ENCODE data around the gene ITPRIPL2. TPM values are rescaled to one million over a fixed set of nuclear protein-coding genes. Genes with fewer than 3 reads are reported as not detected.

The ITPRIPL2 gene
- total RNA-seq, 3 donors from 2014 or later (not counting 1 experiment from before 2014, with no cell fraction given) = 0.18 to 5.7 (median 2.5) TPM

DNA sequence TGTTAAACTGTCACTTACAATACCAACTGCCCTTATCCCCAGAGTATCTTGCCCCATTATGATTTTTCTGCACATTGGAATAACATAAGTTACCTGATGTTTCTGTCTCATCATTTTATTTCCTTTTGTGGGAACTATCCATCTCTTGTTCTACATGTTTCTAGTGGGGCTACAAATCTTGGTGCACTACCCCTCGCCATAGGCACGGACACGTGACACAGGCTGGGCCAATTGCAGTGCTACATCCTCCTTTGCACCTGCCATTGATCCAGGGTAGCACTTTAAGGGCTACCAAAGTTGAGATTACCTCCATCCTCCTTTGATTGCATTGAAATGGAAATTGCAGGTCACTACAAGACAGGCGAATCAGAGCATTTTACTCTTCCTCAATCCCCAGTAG is 40.1 kb downstream of the ITPRIPL2 start:
- Mint-ChIP-seq H3K4me1 (no peaks in the 10 kb centered on the region), H3K9me3 (no peaks in the 10 kb centered on the region), H3K4me3 (no peak overlapping the region), H3K36me3 (no peaks in the 10 kb centered on the region), H3K27ac (no peak overlapping the region), H3K27me3 (ENCODE audit: low read depth in 2 of 2) (peaks cover 2 to 5% of the 10 kb centered on the region in 2 donors)
- Histone ChIP-seq H3K27ac (ENCODE audit: low read length) (no peak overlapping the region), H3K4me3 (ENCODE audit: low read length) (no peak overlapping the region), H3K27me3 (ENCODE audit: control insufficient read depth, insufficient read depth, low read length) (no peaks in the 10 kb centered on the region), H3K36me3 (ENCODE audit: control insufficient read depth, insufficient read depth, low read length) (no peaks in the 10 kb centered on the region), H3K9me3 (ENCODE audit: control insufficient read depth, insufficient read depth, low read length) (no peaks in the 10 kb centered on the region), H3K4me1 (ENCODE audit: control insufficient read depth, insufficient read depth, low read length) (no peaks in the 10 kb centered on the region)
- no peak for TF ChIP-seq CTCF (IDR thresholded peaks at IDR 0.05)
- WGBS (ENCODE audit: insufficient coverage) = 82% methylated on average over 4 of the region's 4 CpGs
- intact Hi-C loops (cut with micrococcal nuclease) = no loop called here
- ATAC-seq (no peak), DNase-seq (no peak)

- Histone ChIP-seq H3K27me3 (ENCODE audit: control insufficient read depth, insufficient read depth, low read length) (no peaks in the 10 kb centered on the region), H3K27ac (ENCODE audit: low read length) (no peak overlapping the region), H3K4me1 (ENCODE audit: control insufficient read depth, insufficient read depth, low read length) (no peaks in the 10 kb centered on the region), H3K9me3 (ENCODE audit: control insufficient read depth, insufficient read depth, low read length) (no peaks in the 10 kb centered on the region), H3K36me3 (ENCODE audit: control insufficient read depth, insufficient read depth, low read length) (no peaks in the 10 kb centered on the region), H3K4me3 (ENCODE audit: low read length) (no peak overlapping the region)
- no peak for DNase-seq
- ATAC-seq = no peak
- Mint-ChIP-seq H3K9me3 (peaks cover 0 to 2% of the 10 kb centered on the region in 2 donors), H3K27me3 (ENCODE audit: low read depth in 2 of 2) (peaks cover 3 to 6% of the 10 kb centered on the region in 2 donors), H3K4me3 (no peak overlapping the region), H3K36me3 (no peaks in the 10 kb centered on the region), H3K4me1 (no peaks in the 10 kb centered on the region), H3K27ac (no peak overlapping the region)
- intact Hi-C loops (cut with micrococcal nuclease) = no loop called here
- 75% methylated on average over 4 of the region's 4 CpGs for WGBS (ENCODE audit: insufficient coverage)
- TF ChIP-seq CTCF (IDR thresholded peaks at IDR 0.05) = no peak
These were observed 48.3 kb downstream of the ITPRIPL2 start for GRCh38 chr16:19162085-19162484.

- ATAC-seq (no peak), DNase-seq (no peak)
- Histone ChIP-seq H3K4me3 (ENCODE audit: low read length) (no peak overlapping the region), H3K36me3 (ENCODE audit: control insufficient read depth, insufficient read depth, low read length) (no peaks in the 10 kb centered on the region), H3K4me1 (ENCODE audit: control insufficient read depth, insufficient read depth, low read length) (peaks cover 3% of the 10 kb centered on the region), H3K9me3 (ENCODE audit: control insufficient read depth, insufficient read depth, low read length) (no peaks in the 10 kb centered on the region), H3K27ac (ENCODE audit: low read length) (no peak overlapping the region), H3K27me3 (ENCODE audit: control insufficient read depth, insufficient read depth, low read length) (peaks cover 2% of the 10 kb centered on the region)
- no peak for TF ChIP-seq CTCF (IDR thresholded peaks at IDR 0.05)
- intact Hi-C loops (cut with micrococcal nuclease) = no loop called here
- 100% methylated on average over 1 of the region's 1 CpG for WGBS (ENCODE audit: insufficient coverage)
- Mint-ChIP-seq H3K27me3 (ENCODE audit: low read depth in 2 of 2) (peaks cover 3 to 6% of the 10 kb centered on the region in 2 donors), H3K9me3 (peaks cover 0 to 2% of the 10 kb centered on the region in 2 donors), H3K4me1 (no peaks in the 10 kb centered on the region), H3K36me3 (no peaks in the 10 kb centered on the region), H3K27ac (no peak overlapping the region), H3K4me3 (no peak overlapping the region)
These were observed 49.5 kb downstream of the ITPRIPL2 start for GRCh38 chr16:19163215-19163614.

- Mint-ChIP-seq H3K9me3 (peaks cover 0 to 2% of the 10 kb centered on the region in 2 donors), H3K4me1 (no peaks in the 10 kb centered on the region), H3K4me3 (no peak overlapping the region), H3K27ac (no peak overlapping the region), H3K36me3 (no peaks in the 10 kb centered on the region), H3K27me3 (ENCODE audit: low read depth in 2 of 2) (peaks cover under 1 to 3% of the 10 kb centered on the region in 2 donors)
- intact Hi-C loops (cut with micrococcal nuclease) = no loop called here
- Histone ChIP-seq H3K36me3 (ENCODE audit: control insufficient read depth, insufficient read depth, low read length) (no peaks in the 10 kb centered on the region), H3K27me3 (ENCODE audit: control insufficient read depth, insufficient read depth, low read length) (peaks cover 3% of the 10 kb centered on the region), H3K4me3 (ENCODE audit: low read length) (no peak overlapping the region), H3K4me1 (ENCODE audit: control insufficient read depth, insufficient read depth, low read length) (peaks cover 3% of the 10 kb centered on the region), H3K9me3 (ENCODE audit: control insufficient read depth, insufficient read depth, low read length) (no peaks in the 10 kb centered on the region), H3K27ac (ENCODE audit: low read length) (no peak overlapping the region)
- no peak for TF ChIP-seq CTCF (IDR thresholded peaks at IDR 0.05)
- DNase-seq (no peak), ATAC-seq (no peak)
- 78% methylated on average over 4 of the region's 4 CpGs for WGBS (ENCODE audit: insufficient coverage)
These were observed 50.5 kb downstream of the ITPRIPL2 start for GRCh38 chr16:19164285-19164684.

All from natural killer cell (primary cell).